Pancreas (tissue), 10 donors: ENCODE results near the gene ACP5. TPM values are rescaled to one million over a fixed set of nuclear protein-coding genes. Genes with fewer than 3 reads are reported as not detected.
"Not testable (repeated sequence)": the region's sequence is repeated elsewhere in the genome, so short reads cannot be mapped to it uniquely, and the experiment has no call there.

Source experiments
- ATAC-seq, 4 donors: fragments of 200-7000 bp; cut with Tn5 transposase; one replicate each; pipeline versions ENCODE4 v1.8.0 to v1.9.1; 2020; ENCODE audit warnings: mild to moderate bottlenecking in 4 of 4, moderate library complexity in 4 of 4
- DNase-seq, 6 donors: peaks; one replicate each; pipeline ENCODE4 v3.0.0-alpha.2; 2020
- FAIRE-seq: peaks from 2 replicates; lab custom pipeline; 2012; peaks lifted over from hg19 to GRCh38; lab: Jason Lieb, UNC
- H3K27ac ChIP-seq, 4 donors: fragments of 200-600 bp; sonication (generic); 1 replicate in 3 of 4; 2 replicates in 1 of 4; pipeline versions ENCODE4 v1.5.0 to v1.8.0; 2020
- H3K27me3 ChIP-seq, 4 donors: fragments of 200-600 bp; one replicate each; pipeline ENCODE4 v1.8.0; 2021
- H3K36me3 ChIP-seq, 3 donors: fragments of 200-600 bp; sonication (generic) in 1 of 3; one replicate each; pipeline versions ENCODE4 v1.5.0 to v1.8.0; 2020 to 2021
- H3K4me1 ChIP-seq, 3 donors: fragments of 200-600 bp; one replicate each; pipeline ENCODE4 v1.8.0; 2021
- H3K4me3 ChIP-seq, 4 donors: fragments of 200-600 bp; sonication (generic) in 2 of 4; one replicate each; pipeline versions ENCODE4 v1.5.0 to v1.8.0; 2020 to 2021
- H3K9me3 ChIP-seq, 4 donors: fragments of 200-600 bp; one replicate each; pipeline ENCODE4 v1.8.0; 2021
- WGBS, 2 donors: extraction: QIAGEN DNeasy Blood & Tissue Kit; methylation state at CpG; one replicate each; pipeline ENCODE4 v1.1.7; 2013; 5-methylcytosine and 5-hydroxymethylcytosine counted together
- intact Hi-C, 3 donors: fragments of 100-400 bp; cut with DNase I; formaldehyde crosslinking; loops; one replicate each; pipeline versions ENCODE4 v1.11.1 to v1.14.2; 2022
- polyA plus RNA-seq, 2 donors: library from polyadenylated mRNA; stranded (reverse); fragments of 200-250 nt; gene quantifications; one replicate each; pipeline ENCODE4 v1.2.3, GENCODE V29; 2013
- total RNA-seq, 6 donors: library from RNA; stranded (reverse); fragmentation: NEBNext Ultra II Directional in 4 of 6; extraction: Animal tissue kit (Norgen Biotek cat#: 25700) in 4 of 6; gene quantifications; one replicate each; pipeline versions ENCODE4 v1.2.1 to v1.2.4, GENCODE V29; 2021 to 2023
- TF ChIP-seq, protein P1 (sequence below), 4 donors: fragments of 200-600 bp; sonication (generic) in 3 of 4; IDR thresholded peaks; one replicate each; pipeline versions ENCODE4 v1.5.0 to v1.8.0; 2021; ENCODE audit warnings: antibody characterized with exemption in 4 of 4
- donor health status: healthy with polysubstance abuse.
- donor health status: DM: no; HTN: no; CAD: no; lungs with moderate emphysema.
- donor health status: DM: no; HTN: no; CAD: no.
- donor health status: control.
- donor health status: control.
- donor health status: Bipolar disorder and iron deficiency.
- donor health status: DM: yes; HTN: yes; CAD: no.
- donor health status: DM: no; HTN: no; CAD: no.
- donor health status: DM: no; HTN: no; CAD: no.
- donor health status: DM: yes; HTN: yes; CAD: no.

ACP5 gene
- total and polyA plus RNA-seq, 8 donors, result 3.5 to 21.8 (median 7.5) TPM

DNA sequence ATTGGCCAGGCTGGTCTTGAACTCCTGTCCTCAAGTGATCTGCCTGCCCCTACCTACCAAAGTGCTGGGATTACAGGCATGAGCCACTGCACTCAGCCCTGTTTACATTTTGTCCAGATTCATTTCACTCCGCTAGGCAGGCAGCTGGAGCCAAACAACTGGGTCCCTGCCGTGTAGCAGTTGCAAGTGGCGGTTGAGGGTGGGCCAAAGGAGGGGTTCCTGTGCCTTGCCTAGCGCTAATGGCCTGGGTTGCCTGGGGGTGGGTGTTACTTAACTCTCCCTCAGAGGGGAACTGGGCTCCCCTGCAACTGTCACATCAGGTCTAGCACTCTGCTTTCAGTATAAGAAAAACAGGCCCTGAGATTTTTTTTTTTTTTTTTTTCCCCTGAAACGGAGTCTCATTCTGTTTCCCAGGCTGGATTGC is 7.4 kb downstream of the ACP5 start:
- no peaks in the 10 kb centered on the region for H3K27me3 ChIP-seq
- DNase-seq (no peak), ATAC-seq (no peak), FAIRE-seq (no peak)
- 73 to 80% methylated on average over 5 of the region's 5 CpGs for WGBS, 2 donors
- intact Hi-C loops, result loop anchor here in 1 of 3 donors (10.0 kb wide), 1 partner anchor 75 kb away; no protein-coding TSS in a partner anchor
- H3K36me3 ChIP-seq, result no peaks in the 10 kb centered on the region
- H3K4me1 ChIP-seq, result no peaks in the 10 kb centered on the region
- no peak overlapping the region for H3K27ac ChIP-seq
- TF ChIP-seq, protein P1, sequence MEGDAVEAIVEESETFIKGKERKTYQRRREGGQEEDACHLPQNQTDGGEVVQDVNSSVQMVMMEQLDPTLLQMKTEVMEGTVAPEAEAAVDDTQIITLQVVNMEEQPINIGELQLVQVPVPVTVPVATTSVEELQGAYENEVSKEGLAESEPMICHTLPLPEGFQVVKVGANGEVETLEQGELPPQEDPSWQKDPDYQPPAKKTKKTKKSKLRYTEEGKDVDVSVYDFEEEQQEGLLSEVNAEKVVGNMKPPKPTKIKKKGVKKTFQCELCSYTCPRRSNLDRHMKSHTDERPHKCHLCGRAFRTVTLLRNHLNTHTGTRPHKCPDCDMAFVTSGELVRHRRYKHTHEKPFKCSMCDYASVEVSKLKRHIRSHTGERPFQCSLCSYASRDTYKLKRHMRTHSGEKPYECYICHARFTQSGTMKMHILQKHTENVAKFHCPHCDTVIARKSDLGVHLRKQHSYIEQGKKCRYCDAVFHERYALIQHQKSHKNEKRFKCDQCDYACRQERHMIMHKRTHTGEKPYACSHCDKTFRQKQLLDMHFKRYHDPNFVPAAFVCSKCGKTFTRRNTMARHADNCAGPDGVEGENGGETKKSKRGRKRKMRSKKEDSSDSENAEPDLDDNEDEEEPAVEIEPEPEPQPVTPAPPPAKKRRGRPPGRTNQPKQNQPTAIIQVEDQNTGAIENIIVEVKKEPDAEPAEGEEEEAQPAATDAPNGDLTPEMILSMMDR (IDR thresholded peaks at IDR 0.05), result no peak
- no peaks in the 10 kb centered on the region for H3K9me3 ChIP-seq
- H3K4me3 ChIP-seq, result no peak overlapping the region

DNA sequence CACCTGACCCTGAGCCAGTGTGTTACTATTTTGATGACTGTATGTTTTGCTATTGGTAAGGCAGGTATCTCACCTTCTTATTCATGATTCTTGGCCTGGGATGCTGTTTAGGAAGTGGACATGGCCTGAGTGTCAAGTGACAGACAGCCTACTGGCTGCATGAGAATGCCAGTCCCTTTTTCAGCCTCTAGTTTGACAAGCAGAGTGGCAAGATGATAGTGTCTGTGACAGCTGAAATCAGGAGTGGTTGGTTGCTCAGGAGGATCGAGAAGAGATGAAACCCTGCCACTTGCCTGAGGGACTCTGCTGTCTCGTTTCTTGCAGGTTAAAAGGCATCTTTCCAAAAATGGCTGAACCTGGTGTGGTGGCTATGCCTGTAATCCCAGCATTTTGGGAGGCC is 11.3 kb downstream of the ACP5 start:
- Histone ChIP-seq H3K27ac (no peak overlapping the region), H3K9me3 (no peaks in the 10 kb centered on the region), H3K4me3 (no peak overlapping the region), H3K27me3 (no peaks in the 10 kb centered on the region), H3K4me1 (no peaks in the 10 kb centered on the region), H3K36me3 (no peaks in the 10 kb centered on the region)
- TF ChIP-seq, protein P1 (IDR thresholded peaks at IDR 0.05), result no peak
- intact Hi-C loops, result no loop called here
- FAIRE-seq (no peak), DNase-seq (no peak), ATAC-seq (no peak)
- WGBS, 2 donors, result 94 to 95% methylated on average over 2 of the region's 2 CpGs

DNA sequence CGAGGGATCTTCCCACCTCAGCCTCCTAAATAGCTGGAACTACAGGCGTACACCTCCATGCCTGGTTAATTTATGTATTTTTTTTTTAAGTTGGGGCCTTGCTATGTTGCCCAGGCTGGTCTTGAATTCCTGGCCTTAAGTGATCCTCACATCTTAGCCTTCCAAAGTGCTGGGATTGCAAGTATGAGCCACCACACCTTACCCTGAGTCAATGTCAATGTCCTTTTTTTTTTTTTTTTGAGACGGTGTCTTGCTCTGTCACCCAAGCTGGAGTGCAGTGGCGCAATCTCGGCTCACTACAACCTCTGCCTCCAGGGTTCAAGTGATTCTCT is 11.8 kb downstream of the ACP5 start:
- H3K4me1 ChIP-seq, ATAC-seq, H3K27me3 ChIP-seq, H3K36me3 ChIP-seq, DNase-seq, H3K4me3 ChIP-seq, H3K9me3 ChIP-seq, FAIRE-seq, H3K27ac ChIP-seq, intact Hi-C loops: not testable (repeated sequence)
- WGBS, 2 donors, result 87 to 94% methylated on average over 5 of the region's 5 CpGs

DNA sequence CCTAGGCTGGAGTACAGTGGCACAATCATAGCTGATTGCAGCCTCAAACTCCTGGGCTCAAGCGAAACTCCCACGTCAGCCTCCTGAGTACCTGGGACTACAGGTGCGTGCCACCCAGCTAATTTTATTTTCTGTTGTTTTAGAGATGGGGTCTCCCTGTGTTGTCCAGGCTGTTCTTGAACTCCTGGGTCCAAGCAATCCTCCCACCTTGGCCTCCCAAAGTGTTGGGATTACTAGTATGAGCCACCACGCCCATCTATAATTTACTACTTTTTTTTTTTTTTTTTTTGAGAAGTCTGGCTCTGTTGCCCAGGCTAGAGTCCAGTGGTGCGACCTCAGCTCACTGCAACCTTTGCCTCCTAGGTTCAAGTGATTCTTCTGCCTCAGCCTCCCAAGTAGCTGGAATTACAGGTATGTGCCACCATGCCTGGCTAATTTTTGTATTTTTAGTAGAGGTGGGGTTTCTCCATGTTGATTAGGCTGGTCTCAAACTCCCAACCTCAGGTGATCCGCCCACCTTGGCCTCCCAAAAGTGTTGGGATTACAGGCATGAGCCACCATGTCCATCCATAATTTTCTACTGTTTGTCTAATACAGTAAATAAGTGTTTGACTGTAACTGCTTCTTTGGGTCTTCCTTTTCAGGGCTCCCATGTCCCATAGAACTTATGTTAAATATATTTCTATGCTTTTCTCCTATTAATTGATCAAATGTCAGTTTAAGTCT is 13.2 kb downstream of the ACP5 start:
- H3K27me3 ChIP-seq, H3K27ac ChIP-seq, H3K4me1 ChIP-seq, H3K36me3 ChIP-seq, intact Hi-C loops, H3K4me3 ChIP-seq, FAIRE-seq, ATAC-seq, H3K9me3 ChIP-seq, DNase-seq: not testable (repeated sequence)
- WGBS, 2 donors, result 91% methylated on average over 6 of the region's 6 CpGs

DNA sequence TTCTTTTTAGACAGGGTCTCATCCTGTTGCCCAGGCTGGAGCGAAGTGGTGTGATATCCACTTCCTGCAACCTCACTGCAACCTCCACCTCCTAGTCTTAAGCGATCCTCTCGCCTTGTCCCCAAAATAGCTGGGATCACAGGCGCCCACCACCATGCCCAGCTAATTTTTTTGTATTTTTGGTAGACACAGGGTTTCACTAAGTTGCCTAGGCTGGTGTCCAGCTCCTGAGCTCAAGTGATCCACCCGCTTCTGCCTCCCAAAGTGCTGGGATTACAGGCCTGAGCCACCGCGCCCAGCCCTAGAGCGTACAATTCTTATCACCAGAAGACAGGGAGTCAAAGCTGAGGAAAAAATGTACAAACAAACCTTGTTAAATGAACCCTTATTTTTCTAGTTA is 13.9 kb downstream of the ACP5 start:
- H3K4me1 ChIP-seq, result peaks cover 0 to 8% (median 0%) of the 10 kb centered on the region in 3 donors
- ATAC-seq (no peak), DNase-seq (no peak), FAIRE-seq (no peak)
- TF ChIP-seq, protein P1 (IDR thresholded peaks at IDR 0.05), result no peak
- H3K9me3 ChIP-seq, result no peaks in the 10 kb centered on the region
- WGBS, 2 donors, result 84 to 89% methylated on average over 8 of the region's 8 CpGs
- intact Hi-C loops, result no loop called here
- H3K36me3 ChIP-seq, result no peaks in the 10 kb centered on the region
- no peak overlapping the region for H3K4me3 ChIP-seq
- no peaks in the 10 kb centered on the region for H3K27me3 ChIP-seq
- H3K27ac ChIP-seq, result no peak overlapping the region

DNA sequence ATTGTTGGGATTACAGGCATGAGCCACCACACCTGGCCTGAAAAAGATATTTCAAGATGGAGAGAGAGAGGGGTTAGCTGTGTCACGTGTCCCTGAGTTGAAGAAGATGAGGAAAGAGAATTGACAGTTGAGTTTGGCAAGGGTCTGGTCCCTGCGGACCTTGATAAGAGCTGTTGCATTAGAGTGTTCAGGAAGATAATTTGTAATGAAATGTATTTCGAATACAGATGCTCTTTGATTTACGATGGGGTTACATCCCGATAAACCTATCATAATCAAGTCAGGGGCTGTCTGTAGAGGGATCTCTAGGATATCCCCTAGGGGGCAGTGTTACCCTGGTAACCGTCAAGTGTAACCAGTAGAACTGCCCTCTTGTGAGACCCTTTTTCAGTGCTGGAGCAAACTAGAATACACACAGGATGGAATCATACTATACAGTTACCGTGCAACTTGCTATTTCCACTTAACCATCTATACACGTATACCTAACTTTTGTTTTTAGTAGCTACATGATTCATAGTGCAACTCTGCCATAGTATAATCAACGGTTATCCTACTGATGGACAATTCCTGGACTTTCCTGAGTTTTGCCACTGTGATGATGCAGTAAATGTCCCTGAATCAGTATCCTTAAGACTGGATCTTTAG is 16.9 kb downstream of the ACP5 start:
- peaks cover 0 to 13% (median 6%) of the 10 kb centered on the region in 3 donors for H3K4me1 ChIP-seq
- H3K9me3 ChIP-seq, result no peaks in the 10 kb centered on the region
- 14% methylated on average over 9 of the region's 9 CpGs for WGBS, 2 donors
- FAIRE-seq (no peak), ATAC-seq (peak; percentile 30 to 70 (median 56)), DNase-seq (peak in 2 of 6 donors; percentile 42 to 43)
- H3K36me3 ChIP-seq, result no peaks in the 10 kb centered on the region
- intact Hi-C loops, result no loop called here
- TF ChIP-seq, protein P1 (IDR thresholded peaks at IDR 0.05), result peak in 3 of 4 donors; percentile 20 to 53 (median 49)
- H3K27ac ChIP-seq, result no peak overlapping the region
- peak overlapping the region in 2 of 4 donors; percentile 91 to 92 for H3K4me3 ChIP-seq
- no peaks in the 10 kb centered on the region for H3K27me3 ChIP-seq
